Endothelial cell of umbilical vein (primary cell): ENCODE data around the gene SPDYE4. TPM values are rescaled to one million over a fixed set of nuclear protein-coding genes. Genes with fewer than 3 reads are reported as not detected.

Experiments used
- BruUV-seq: library from RNA; stranded (reverse); fragments of 400-500 nt; replicated peaks from 2 replicates; lab custom pipeline; 2021; lab: Mats Ljungman, UMichigan
- CTCF ChIA-PET: fragments of 300-600, 350-600 bp; sonication (Branson Sonifier 250); formaldehyde crosslinking; loops from one replicate; lab custom pipeline; 2021; ENCODE audit warnings: antibody characterized with exemption, inconsistent platforms; lab: Charles Lee
- POLR2A ChIA-PET: fragments of 300-600, 350-600 bp; sonication (Branson Sonifier 250); formaldehyde crosslinking; loops from one replicate; lab custom pipeline; 2021; ENCODE audit warnings: antibody characterized with exemption, inconsistent platforms; lab: Charles Lee
- DNase-seq: peaks from one replicate; pipeline ENCODE4 v3.0.0-alpha.2; 2011; ENCODE audit warnings: low read depth, low spot score
- FAIRE-seq: peaks from 2 replicates; lab custom pipeline; 2011; peaks lifted over from hg19 to GRCh38; lab: Jason Lieb, UNC
- H2AFZ ChIP-seq: 2 replicates; pipeline ENCODE4 v1.6.0; 2012; ENCODE audit warnings: low read depth, low read length, control low read depth, inconsistent platforms
- H3K27ac ChIP-seq: 2 replicates; pipeline ENCODE4 v1.5.1; 2011; ENCODE audit warnings: low read depth, mild to moderate bottlenecking, control low read depth, low read length, moderate library complexity; ENCODE audit not compliant: insufficient read depth
- H3K27me3 ChIP-seq, 2 experiments: 2 replicates each; pipeline versions ENCODE4 v1.6.0 to v1.6.1; 2011; ENCODE audit warnings: low read length in 2 of 2, mixed read lengths in 1 of 2; ENCODE audit not compliant: control insufficient read depth in 2 of 2, insufficient read depth in 2 of 2
- H3K36me3 ChIP-seq, 2 experiments: 2 replicates in 1 of 2; 3 replicates in 1 of 2; pipeline ENCODE4 v1.5.1; 2011; ENCODE audit warnings: low read length in 2 of 2, mild to moderate bottlenecking in 1 of 2, moderate library complexity in 1 of 2; ENCODE audit not compliant: control insufficient read depth in 2 of 2, insufficient read depth in 2 of 2; ENCODE audit errors: extremely low read depth in 1 of 2
- H3K4me1 ChIP-seq: 3 replicates; pipeline ENCODE4 v1.5.1; 2011; ENCODE audit warnings: mild to moderate bottlenecking, low read length; ENCODE audit not compliant: control insufficient read depth, insufficient read depth; ENCODE audit errors: extremely low read depth
- H3K4me2 ChIP-seq: 2 replicates; pipeline ENCODE4 v1.6.1; 2011; ENCODE audit warnings: low read length, control low read depth, mixed read lengths; ENCODE audit not compliant: insufficient read depth
- H3K4me3 ChIP-seq, 3 experiments: fragments of 200-600 bp in 1 of 3; sonication (generic), shearing (Covaris generic) in 1 of 3; replicated peaks in 1 of 3; 2 replicates each; pipeline ENCODE4 v1.5.1; 2011 to 2016; ENCODE audit warnings: control low read depth in 3 of 3, low read length in 3 of 3, mild to moderate bottlenecking in 2 of 3, inconsistent platforms in 1 of 3, low read depth in 1 of 3, moderate library complexity in 1 of 3; ENCODE audit not compliant: insufficient read depth in 1 of 3
- H3K79me2 ChIP-seq: 2 replicates; pipeline ENCODE4 v1.6.0; 2012; ENCODE audit warnings: low read length, inconsistent platforms; ENCODE audit not compliant: control insufficient read depth, insufficient read depth
- H3K9ac ChIP-seq: replicated peaks from 2 replicates; pipeline ENCODE3; 2011; ENCODE audit warnings: low read length, control low read depth; ENCODE audit not compliant: insufficient read depth; ENCODE audit errors: extremely low read depth
- H3K9me1 ChIP-seq: replicated peaks from 3 replicates; pipeline ENCODE4 v1.6.0; 2011; ENCODE audit warnings: mild to moderate bottlenecking, low read length; ENCODE audit not compliant: control insufficient read depth, insufficient read depth; ENCODE audit errors: extremely low read depth
- H3K9me3 ChIP-seq: replicated peaks from 2 replicates; pipeline ENCODE4 v1.5.1; 2012; ENCODE audit warnings: low read length, inconsistent platforms; ENCODE audit not compliant: control insufficient read depth, insufficient read depth
- H4K20me1 ChIP-seq: replicated peaks from 2 replicates; pipeline ENCODE3; 2011; ENCODE audit warnings: mild to moderate bottlenecking, low read length; ENCODE audit not compliant: control insufficient read depth, insufficient read depth; ENCODE audit errors: extremely low read depth
- CTCF ChIP-seq, 2 donors: IDR thresholded peaks; 1 replicate in 1 of 2; 2 replicates in 1 of 2; pipeline ENCODE4 v1.5.1; 2011; ENCODE audit warnings: low read length in 2 of 2, mild to moderate bottlenecking in 2 of 2, moderate library complexity in 2 of 2, control low read depth in 1 of 2, inconsistent platforms in 1 of 2, low read depth in 1 of 2; ENCODE audit not compliant: insufficient read depth in 1 of 2; ENCODE audit errors: extremely low read depth in 1 of 2
- EZH2 ChIP-seq: IDR thresholded peaks from 2 replicates; pipeline ENCODE4 v1.6.1; 2012; ENCODE audit warnings: borderline replicate concordance, low read depth, mild to moderate bottlenecking, moderate library complexity, low read length, inconsistent platforms; ENCODE audit not compliant: severe bottlenecking
- FOS ChIP-seq: IDR thresholded peaks from 2 replicates; pipeline ENCODE4 v1.6.1; 2011; ENCODE audit warnings: mild to moderate bottlenecking, low read length, moderate library complexity, borderline replicate concordance; ENCODE audit not compliant: insufficient read depth
- GATA2 ChIP-seq: IDR thresholded peaks from 2 replicates; pipeline ENCODE4 v1.7.0; 2011; ENCODE audit warnings: low read depth, mild to moderate bottlenecking, moderate library complexity, mixed read lengths, low read length; ENCODE audit not compliant: insufficient read length, insufficient read depth
- JUN ChIP-seq: IDR thresholded peaks from 2 replicates; pipeline ENCODE4 v1.6.1; 2011; ENCODE audit warnings: borderline replicate concordance, low read depth; ENCODE audit not compliant: insufficient read length, insufficient read depth
- MAX ChIP-seq: IDR thresholded peaks from 2 replicates; pipeline ENCODE4 v1.6.1; 2011; ENCODE audit not compliant: insufficient read depth, insufficient read length
- POLR2A ChIP-seq: IDR thresholded peaks from 2 replicates; pipeline ENCODE4 v1.6.1; 2012; ENCODE audit warnings: low read depth, mild to moderate bottlenecking, control low read depth, low read length
- POLR2AphosphoS5 ChIP-seq: IDR thresholded peaks from 2 replicates; pipeline ENCODE4 v1.6.1; 2012; ENCODE audit warnings: low read depth, mild to moderate bottlenecking, control low read depth, low read length, moderate library complexity; ENCODE audit not compliant: insufficient read depth
- dilution Hi-C: fragments of 300-500 bp; cut with MboI; formaldehyde crosslinking; loops from one replicate; pipeline ENCODE4 v1.15.0; 2019; ENCODE audit warnings: low sequenced_read_pairs; ENCODE audit not compliant: extremely low pct_ligation_motif_present
- intact Hi-C: fragments of 100-400 bp; cut with micrococcal nuclease; formaldehyde crosslinking; loops from one replicate; pipeline ENCODE4 v1.10.0; 2022
- polyA plus RNA-seq, 4 experiments: library from polyadenylated mRNA; depleted of rRNA in 3 of 4; stranded (reverse) in 3 of 4; unstranded in 1 of 4; fragments of >200 nt; gene quantifications; 2 replicates each; pipeline versions ENCODE4 v1.2.1 to v1.2.3, GENCODE V29; 2011 to 2012; ENCODE audit warnings: missing spikeins in 1 of 4
- total RNA-seq: library from RNA; stranded (reverse); gene quantifications from 2 replicates; pipeline ENCODE4 v1.2.3, GENCODE V29; 2021

The SPDYE4 gene
- total and polyA plus RNA-seq, 2 donors (not counting 3 experiments of a cell fraction or from before 2014, with no cell fraction given): not detected

- BruUV-seq: no TSS peak
- FAIRE-seq (no peak), DNase-seq (no peak)
- no peaks in the 10 kb centered on the region for H3K36me3 ChIP-seq
- H3K9ac ChIP-seq: no peak overlapping the region
- intact Hi-C loops (no loop called here), dilution Hi-C loops (no loop called here)
- no peaks in the 10 kb centered on the region for H3K4me1 ChIP-seq
- H3K27me3 ChIP-seq: no peaks in the 10 kb centered on the region
- H3K9me3 ChIP-seq: no peaks in the 10 kb centered on the region
- POLR2A ChIA-PET: no interaction called here
- no peak overlapping the region for H3K27ac ChIP-seq
- no peak overlapping the region for H3K4me3 ChIP-seq
- no peaks in the 10 kb centered on the region for H3K9me1 ChIP-seq
- CTCF ChIA-PET: no interaction called here
- H3K4me2 ChIP-seq: no peak overlapping the region
- no peak for TF ChIP-seq GATA2
- no peak for TF ChIP-seq JUN
- no peak for TF ChIP-seq FOS
- TF ChIP-seq EZH2: no peak
- TF ChIP-seq POLR2AphosphoS5: no peak
- no peak for TF ChIP-seq CTCF (IDR thresholded peaks at IDR 0.05; ENCODE audit: extremely low read depth in 1 of 2, insufficient read depth in 1 of 2, low read depth in 1 of 2, low read length in 2 of 2)
- TF ChIP-seq MAX: no peak
- no peak for TF ChIP-seq POLR2A
- H3K79me2 ChIP-seq: no peaks in the 10 kb centered on the region
- no peaks in the 10 kb centered on the region for H4K20me1 ChIP-seq
- no peak overlapping the region for H2AFZ ChIP-seq
Observed at GRCh38 chr17:8788998-8789397, 30.7 kb upstream of the SPDYE4 start.
